IMR-90 (cell line): ENCODE results near the gene NAGLU. TPM values are rescaled to one million over a fixed set of nuclear protein-coding genes. Genes with fewer than 3 reads are reported as not detected.

Experiments used
- ATAC-seq: fragments of 200-7000 bp; cut with Tn5 transposase; 2 replicates; pipeline ENCODE4 v1.9.1; 2020; ENCODE audit warnings: low read depth, mild to moderate bottlenecking, moderate library complexity
- BruUV-seq: library from RNA; stranded (reverse); fragments of 400-500 nt; replicated peaks from 2 replicates; lab custom pipeline; 2021; lab: Mats Ljungman, UMichigan
- CTCF ChIA-PET: fragments of 300-600 bp; formaldehyde crosslinking; extraction: SDS; loops from one replicate; lab custom pipeline; 2021; ENCODE audit warnings: antibody characterized with exemption; lab: Yijun Ruan, JAX
- POLR2A ChIA-PET: fragments of 300-600 bp; sonication (Branson Sonifier 250); formaldehyde crosslinking; loops from one replicate; lab custom pipeline; 2022; ENCODE audit warnings: antibody characterized with exemption; ENCODE audit not compliant: unreplicated experiment; lab: Charles Lee
- DNase-seq: peaks from one replicate; pipeline ENCODE4 v3.0.0; 2013
- H2AFZ ChIP-seq: replicated peaks from 2 replicates; pipeline ENCODE3; 2013; ENCODE audit warnings: low read length, mild to moderate bottlenecking; ENCODE audit not compliant: poor library complexity
- H2AK5ac ChIP-seq: 2 replicates; pipeline ENCODE4 v1.6.1; 2013; ENCODE audit warnings: low read depth, low read length, inconsistent platforms
- H2AK9ac ChIP-seq: replicated peaks from 2 replicates; pipeline ENCODE3; 2013; ENCODE audit warnings: mild to moderate bottlenecking, low read depth, low read length, moderate library complexity; ENCODE audit not compliant: poor library complexity
- H2BK120ac ChIP-seq: 2 replicates; pipeline ENCODE4 v1.6.1; 2013; ENCODE audit warnings: low read depth, low read length, inconsistent platforms
- H2BK15ac ChIP-seq: 3 replicates; pipeline ENCODE4 v1.6.1; 2013; ENCODE audit warnings: low read depth, low read length, inconsistent platforms
- H2BK20ac ChIP-seq: 2 replicates; pipeline ENCODE4 v1.6.1; 2013; ENCODE audit warnings: low read depth, mild to moderate bottlenecking, inconsistent platforms, low read length, moderate library complexity
- H2BK5ac ChIP-seq: 2 replicates; pipeline ENCODE4 v1.6.1; 2013; ENCODE audit warnings: mild to moderate bottlenecking, low read depth, low read length, inconsistent platforms; ENCODE audit not compliant: poor library complexity, severe bottlenecking
- H3K14ac ChIP-seq: replicated peaks from 2 replicates; pipeline ENCODE4 v1.6.1; 2013; ENCODE audit warnings: low read depth, low read length, inconsistent platforms
- H3K18ac ChIP-seq: 2 replicates; pipeline ENCODE4 v1.6.1; 2013; ENCODE audit warnings: low read depth, low read length, control low read depth
- H3K23ac ChIP-seq: 2 replicates; pipeline ENCODE4 v1.6.1; 2013; ENCODE audit warnings: low read depth, low read length, inconsistent platforms
- H3K27ac ChIP-seq: 2 replicates; pipeline ENCODE4 v1.5.1; 2013; ENCODE audit warnings: mild to moderate bottlenecking, control low read depth, low read length; ENCODE audit not compliant: insufficient read depth
- H3K27me3 ChIP-seq: 2 replicates; pipeline ENCODE4 v1.6.1; 2013; ENCODE audit warnings: low read length; ENCODE audit not compliant: control insufficient read depth, insufficient read depth
- H3K36me3 ChIP-seq: 2 replicates; pipeline ENCODE4 v1.6.1; 2013; ENCODE audit warnings: low read length, mixed read lengths; ENCODE audit not compliant: control insufficient read depth, insufficient read depth
- H3K4ac ChIP-seq: 2 replicates; pipeline ENCODE4 v1.6.1; 2013; ENCODE audit warnings: low read depth, low read length, inconsistent platforms
- H3K4me1 ChIP-seq: 2 replicates; pipeline ENCODE4 v1.6.1; 2013; ENCODE audit warnings: low read length, mixed read lengths; ENCODE audit not compliant: control insufficient read depth, insufficient read depth
- H3K4me2 ChIP-seq: 2 replicates; pipeline ENCODE4 v1.6.1; 2013; ENCODE audit warnings: low read depth, mild to moderate bottlenecking, control low read depth, low read length, moderate library complexity
- H3K4me3 ChIP-seq: 2 replicates; pipeline ENCODE4 v1.5.1; 2013; ENCODE audit warnings: low read depth, mild to moderate bottlenecking, control low read depth, low read length, moderate library complexity; ENCODE audit not compliant: insufficient read depth
- H3K56ac ChIP-seq: 2 replicates; pipeline ENCODE4 v1.6.1; 2013; ENCODE audit warnings: low read length, inconsistent platforms; ENCODE audit not compliant: insufficient read depth; ENCODE audit errors: extremely low read depth
- H3K79me1 ChIP-seq, 2 experiments: 2 replicates each; pipeline ENCODE4 v1.6.1; 2013; ENCODE audit warnings: low read length in 2 of 2, inconsistent platforms in 1 of 2, low read depth in 1 of 2
- H3K9ac ChIP-seq: 2 replicates; pipeline ENCODE4 v1.6.1; 2013; ENCODE audit warnings: low read depth, low read length, control low read depth
- H3K9me1 ChIP-seq: 2 replicates; pipeline ENCODE4 v1.6.1; 2013; ENCODE audit warnings: low read length, inconsistent platforms; ENCODE audit not compliant: insufficient read depth
- H3K9me3 ChIP-seq: 2 replicates; pipeline ENCODE4 v1.6.1; 2013; ENCODE audit warnings: low read length; ENCODE audit not compliant: control insufficient read depth, insufficient read depth
- H4K20me1 ChIP-seq: 2 replicates; pipeline ENCODE4 v1.6.1; 2013; ENCODE audit warnings: low read length, inconsistent platforms; ENCODE audit not compliant: insufficient read depth
- H4K5ac ChIP-seq: 2 replicates; pipeline ENCODE4 v1.6.1; 2013; ENCODE audit warnings: mild to moderate bottlenecking, low read depth, low read length, control low read depth
- H4K8ac ChIP-seq, 2 experiments: 2 replicates each; pipeline ENCODE4 v1.6.1; 2013; ENCODE audit warnings: low read depth in 2 of 2, low read length in 2 of 2, control low read depth in 1 of 2, inconsistent platforms in 1 of 2
- H4K91ac ChIP-seq: 2 replicates; pipeline ENCODE4 v1.6.1; 2013; ENCODE audit warnings: low read depth, low read length, inconsistent platforms; ENCODE audit not compliant: insufficient read depth
- BHLHE40 ChIP-seq: fragments of 150-350 bp; IDR thresholded peaks from 2 replicates; pipeline ENCODE4 v1.6.1; 2016; ENCODE audit warnings: mild to moderate bottlenecking, low read depth, low read length
- CEBPB ChIP-seq: IDR thresholded peaks from 2 replicates; pipeline ENCODE4 v1.6.1; 2012; ENCODE audit warnings: low read depth, low read length, improper control_type of control experiment
- CTCF ChIP-seq: conservative IDR thresholded peaks from 2 replicates; pipeline ENCODE4 v1.5.1; 2012; ENCODE audit warnings: mild to moderate bottlenecking, low read depth, low read length, improper control_type of control experiment
- ELK1 ChIP-seq: fragments of 150-350 bp; IDR thresholded peaks from 2 replicates; pipeline ENCODE4 v1.6.1; 2016; ENCODE audit warnings: low read depth, mild to moderate bottlenecking, low read length, moderate library complexity, borderline replicate concordance
- FOS ChIP-seq: fragments of 150-350 bp; IDR thresholded peaks from 2 replicates; pipeline ENCODE4 v1.6.1; 2016; ENCODE audit warnings: low read depth, low read length
- MAFK ChIP-seq: IDR thresholded peaks from 2 replicates; pipeline ENCODE4 v1.6.1; 2012; ENCODE audit warnings: low read depth, low read length, improper control_type of control experiment
- MAZ ChIP-seq: IDR thresholded peaks from 2 replicates; pipeline ENCODE4 v1.6.1; 2012; ENCODE audit warnings: low read depth, mild to moderate bottlenecking, low read length, improper control_type of control experiment, moderate library complexity, borderline replicate concordance
- MXI1 ChIP-seq: IDR thresholded peaks from 2 replicates; pipeline ENCODE4 v1.6.1; 2012; ENCODE audit warnings: low read depth, mild to moderate bottlenecking, low read length, moderate library complexity, borderline replicate concordance
- NFE2L2 ChIP-seq: fragments of 150-350 bp; IDR thresholded peaks from 2 replicates; pipeline ENCODE4 v1.6.1; 2016; ENCODE audit warnings: low read depth, mild to moderate bottlenecking, low read length
- POLR2A ChIP-seq: IDR thresholded peaks from 2 replicates; pipeline ENCODE4 v1.6.1; 2012; ENCODE audit warnings: mild to moderate bottlenecking, low read depth, low read length
- RAD21 ChIP-seq: IDR thresholded peaks from 2 replicates; pipeline ENCODE4 v1.6.1; 2012; ENCODE audit warnings: low read length, improper control_type of control experiment
- RCOR1 ChIP-seq: IDR thresholded peaks from 2 replicates; pipeline ENCODE4 v1.6.1; 2012; ENCODE audit warnings: mild to moderate bottlenecking, low read length, improper control_type of control experiment; ENCODE audit not compliant: insufficient replicate concordance
- RFX5 ChIP-seq: IDR thresholded peaks from 2 replicates; pipeline ENCODE4 v1.8.0; 2012; ENCODE audit warnings: low read depth, mild to moderate bottlenecking, low read length, moderate library complexity
- SMC3 ChIP-seq: fragments of 150-350 bp; IDR thresholded peaks from 2 replicates; pipeline ENCODE4 v1.6.1; 2016; ENCODE audit warnings: low read depth, mild to moderate bottlenecking, antibody characterized with exemption, low read length, moderate library complexity
- USF2 ChIP-seq: fragments of 150-350 bp; IDR thresholded peaks from 2 replicates; pipeline ENCODE4 v1.6.1; 2017; ENCODE audit warnings: mild to moderate bottlenecking, antibody characterized with exemption, low read length, low read depth
- WGBS, 2 experiments: methylation state at CpG; one replicate each; pipeline versions ENCODE4 v1.1.5 to v1.1.7; 2013; ENCODE audit warnings: missing lambda C conversion rate in 2 of 2; ENCODE audit not compliant: insufficient read length in 1 of 2; ENCODE audit errors: extremely low coverage in 2 of 2; 5-methylcytosine and 5-hydroxymethylcytosine counted together
- dilution Hi-C: fragments of 300-500 bp; cut with HindIII; formaldehyde crosslinking; loops from one replicate; pipeline ENCODE4 v1.14.3; 2018; ENCODE audit warnings: low sequenced_read_pairs; ENCODE audit not compliant: unreplicated experiment
- in situ Hi-C: fragments of 300-500 bp; cut with MboI; formaldehyde crosslinking; loops from 3 replicates; pipeline ENCODE4 v1.14.3; 2019; ENCODE audit warnings: low sequenced_read_pairs, inconsistent platforms, mixed read lengths
- intact Hi-C: fragments of 100-400 bp; cut with micrococcal nuclease; formaldehyde crosslinking; loops from 2 replicates; pipeline ENCODE4 v1.10.0; 2022
- polyA plus RNA-seq, 3 experiments: library from polyadenylated mRNA; depleted of rRNA; stranded (reverse); fragments of >200 nt; gene quantifications; 2 replicates each; pipeline ENCODE4 v1.2.3, GENCODE V29; 2012; ENCODE audit warnings: low replicate concordance in 1 of 3
- total RNA-seq: library from RNA; depleted of rRNA; stranded (reverse); fragments of >200 nt; gene quantifications from 2 replicates; pipeline ENCODE4 v1.2.3, GENCODE V29; 2012

Gene NAGLU
- total and polyA plus RNA-seq, 2 of the 4 experiments (the other 2 are of a cell fraction) = 6.5 to 29.2 TPM

- H3K18ac ChIP-seq = no peak overlapping the region
- H3K23ac ChIP-seq = no peak overlapping the region
- H2BK120ac ChIP-seq = no peak overlapping the region
- H3K4me2 ChIP-seq = no peak overlapping the region
- H3K79me1 ChIP-seq = peaks cover 16 to 32% of the 10 kb centered on the region in 2 experiments
- H2BK5ac ChIP-seq = no peak overlapping the region
- H4K91ac ChIP-seq = no peak overlapping the region
- dilution Hi-C loops (no loop called here), in situ Hi-C loops (no loop called here), intact Hi-C loops (no loop called here)
- H3K36me3 ChIP-seq = peaks cover 33% of the 10 kb centered on the region
- ATAC-seq (no peak), DNase-seq (no peak)
- ChIA-PET CTCF (interaction anchor here (0.6 kb wide), 2 partner anchors 141 to 367 kb away, joined by 3 read pairs; no protein-coding TSS in a partner anchor), POLR2A (no interaction called here)
- WGBS, 2 experiments = 100% methylated on average over 1 of the region's 5 CpGs; no CpG with 5 or more reads in 1 of the 2 experiments
- TF ChIP-seq CEBPB (no peak), USF2 (no peak), SMC3 (no peak), MXI1 (no peak), RCOR1 (no peak), MAFK (no peak), CTCF (no peak), POLR2A (no peak), ELK1 (no peak), FOS (no peak), NFE2L2 (no peak), RAD21 (no peak), RFX5 (no peak), MAZ (no peak), BHLHE40 (no peak)
- H2AK9ac ChIP-seq = peak overlapping the region; percentile 31
- H2BK20ac ChIP-seq = no peak overlapping the region
- H3K4me3 ChIP-seq = no peak overlapping the region
- no peak overlapping the region for H2AFZ ChIP-seq
- TSS peak; percentile 27 for BruUV-seq
- H3K4ac ChIP-seq = no peak overlapping the region
- H2AK5ac ChIP-seq = peak overlapping the region; percentile 53; the same call in 1 of the 2 replicates
- H3K56ac ChIP-seq = no peak overlapping the region
- no peaks in the 10 kb centered on the region for H3K27me3 ChIP-seq
- H4K20me1 ChIP-seq = peaks cover 9% of the 10 kb centered on the region; the same call in 1 of the 2 replicates
- H3K14ac ChIP-seq = no peak overlapping the region
- H3K9me1 ChIP-seq = peaks cover 26% of the 10 kb centered on the region
- no peak overlapping the region for H2BK15ac ChIP-seq
- H3K27ac ChIP-seq = no peak overlapping the region
- H3K9ac ChIP-seq = no peak overlapping the region
- peaks cover 10% of the 10 kb centered on the region for H3K4me1 ChIP-seq
- H4K5ac ChIP-seq = no peak overlapping the region
- H4K8ac ChIP-seq = no peak overlapping the region; a peak in 1 of 4 replicates
- H3K9me3 ChIP-seq = no peaks in the 10 kb centered on the region
Measured at GRCh38 chr17:42537826-42538451, 1.9 kb downstream of the NAGLU start.
